Activated T-cell treated with anti-CD3 and anti-CD28 coated beads, Interleukin-2, amount 50 U/mL, for 24 hours (primary cell): ENCODE results near the gene NTMT1.

Experiments
- DNase-seq: peaks from one replicate; pipeline ENCODE4 v3.0.0-alpha.2; 2020
- H3K27ac Mint-ChIP-seq: 2 replicates; pipeline ENCODE4 v1.8.0; 2020; ENCODE audit warnings: mild to moderate bottlenecking, mixed read lengths
- H3K27me3 Mint-ChIP-seq: 2 replicates; pipeline ENCODE4 v1.8.0; 2020; ENCODE audit warnings: mixed read lengths
- H3K36me3 Mint-ChIP-seq: 2 replicates; pipeline ENCODE4 v1.8.0; 2020; ENCODE audit warnings: low read depth, mixed read lengths
- H3K4me1 Mint-ChIP-seq: 2 replicates; pipeline ENCODE4 v1.8.0; 2020; ENCODE audit warnings: low read depth, mixed read lengths
- H3K4me3 Mint-ChIP-seq: 2 replicates; pipeline ENCODE4 v1.8.0; 2020; ENCODE audit warnings: mild to moderate bottlenecking, moderate library complexity, mixed read lengths
- H3K9me3 Mint-ChIP-seq: 2 replicates; pipeline ENCODE4 v1.8.0; 2020; ENCODE audit warnings: mixed read lengths

The NTMT1 gene

GRCh38 chr9:129644902-129645301 lies 18.9 kb downstream of the NTMT1 start:
- no peak overlapping the region for H3K4me3 Mint-ChIP-seq
- no peaks in the 10 kb centered on the region for H3K27me3 Mint-ChIP-seq
- peaks cover 14% of the 10 kb centered on the region for H3K36me3 Mint-ChIP-seq
- no peaks in the 10 kb centered on the region for H3K9me3 Mint-ChIP-seq
- H3K27ac Mint-ChIP-seq: no peak overlapping the region
- H3K4me1 Mint-ChIP-seq: peaks cover 18% of the 10 kb centered on the region
- no peak for DNase-seq

- H3K27me3 Mint-ChIP-seq: no peaks in the 10 kb centered on the region
- no peaks in the 10 kb centered on the region for H3K9me3 Mint-ChIP-seq
- H3K27ac Mint-ChIP-seq: no peak overlapping the region
- H3K4me3 Mint-ChIP-seq: no peak overlapping the region
- peaks cover 1% of the 10 kb centered on the region for H3K36me3 Mint-ChIP-seq
- peaks cover 4% of the 10 kb centered on the region for H3K4me1 Mint-ChIP-seq
- DNase-seq: no peak
Measured at GRCh38 chr9:129646252-129646651, 20.3 kb downstream of the NTMT1 start.

- no peaks in the 10 kb centered on the region for H3K9me3 Mint-ChIP-seq
- H3K4me3 Mint-ChIP-seq: no peak overlapping the region
Measured at GRCh38 chr9:129646654-129647053, 20.7 kb downstream of the NTMT1 start.

GRCh38 chr9:129647635-129648034 lies 21.7 kb downstream of the NTMT1 start:
- Mint-ChIP-seq H3K36me3 (no peaks in the 10 kb centered on the region), H3K9me3 (no peaks in the 10 kb centered on the region), H3K27ac (no peak overlapping the region), H3K4me3 (no peak overlapping the region), H3K27me3 (no peaks in the 10 kb centered on the region), H3K4me1 (no peaks in the 10 kb centered on the region)
- DNase-seq: no peak

More at GRCh38 chr9:129646654-129647053, 20.7 kb downstream of the NTMT1 start:
- H3K36me3 Mint-ChIP-seq: no peaks in the 10 kb centered on the region
- no peak overlapping the region for H3K27ac Mint-ChIP-seq
- H3K4me1 Mint-ChIP-seq: peaks cover 3% of the 10 kb centered on the region
- DNase-seq: no peak
- no peaks in the 10 kb centered on the region for H3K27me3 Mint-ChIP-seq

- Mint-ChIP-seq H3K27ac (no peak overlapping the region), H3K4me3 (no peak overlapping the region), H3K27me3 (no peaks in the 10 kb centered on the region), H3K36me3 (no peaks in the 10 kb centered on the region), H3K9me3 (no peaks in the 10 kb centered on the region), H3K4me1 (no peaks in the 10 kb centered on the region)
- DNase-seq: no peak
Measured at GRCh38 chr9:129648092-129648763, 22.3 kb downstream of the NTMT1 start.

GRCh38 chr9:129648764-129649115 lies 22.8 kb downstream of the NTMT1 start:
- Mint-ChIP-seq H3K9me3 (no peaks in the 10 kb centered on the region), H3K27me3 (no peaks in the 10 kb centered on the region), H3K4me1 (no peaks in the 10 kb centered on the region), H3K36me3 (no peaks in the 10 kb centered on the region), H3K4me3 (no peak overlapping the region), H3K27ac (no peak overlapping the region)
- DNase-seq: no peak

GRCh38 chr9:129649726-129650679 lies 24.0 kb downstream of the NTMT1 start:
- no peaks in the 10 kb centered on the region for H3K36me3 Mint-ChIP-seq
- no peaks in the 10 kb centered on the region for H3K9me3 Mint-ChIP-seq
- no peaks in the 10 kb centered on the region for H3K4me1 Mint-ChIP-seq
- H3K27ac Mint-ChIP-seq: no peak overlapping the region
- H3K27me3 Mint-ChIP-seq: no peaks in the 10 kb centered on the region
- no peak for DNase-seq
- no peak overlapping the region for H3K4me3 Mint-ChIP-seq

GRCh38 chr9:129650680-129651235 lies 24.8 kb downstream of the NTMT1 start:
- no peaks in the 10 kb centered on the region for H3K9me3 Mint-ChIP-seq
- no peaks in the 10 kb centered on the region for H3K27me3 Mint-ChIP-seq

GRCh38 chr9:129653823-129654553 lies 28.0 kb downstream of the NTMT1 start:
- no peak overlapping the region for H3K4me3 Mint-ChIP-seq
- no peaks in the 10 kb centered on the region for H3K27me3 Mint-ChIP-seq
- no peaks in the 10 kb centered on the region for H3K9me3 Mint-ChIP-seq
- no peak for DNase-seq
- no peaks in the 10 kb centered on the region for H3K4me1 Mint-ChIP-seq
- H3K36me3 Mint-ChIP-seq: no peaks in the 10 kb centered on the region
- no peak overlapping the region for H3K27ac Mint-ChIP-seq

More at GRCh38 chr9:129650680-129651235, 24.8 kb downstream of the NTMT1 start:
- H3K4me1 Mint-ChIP-seq: no peaks in the 10 kb centered on the region
- no peak overlapping the region for H3K4me3 Mint-ChIP-seq
- H3K27ac Mint-ChIP-seq: no peak overlapping the region
- DNase-seq: no peak
- no peaks in the 10 kb centered on the region for H3K36me3 Mint-ChIP-seq

- Mint-ChIP-seq H3K27ac (no peak overlapping the region), H3K9me3 (no peaks in the 10 kb centered on the region), H3K4me3 (no peak overlapping the region), H3K27me3 (no peaks in the 10 kb centered on the region), H3K36me3 (no peaks in the 10 kb centered on the region), H3K4me1 (no peaks in the 10 kb centered on the region)
- DNase-seq: no peak
Measured at GRCh38 chr9:129654554-129655040, 28.6 kb downstream of the NTMT1 start.

GRCh38 chr9:129655154-129655553 lies 29.2 kb downstream of the NTMT1 start:
- H3K4me1 Mint-ChIP-seq: no peaks in the 10 kb centered on the region
- no peak overlapping the region for H3K27ac Mint-ChIP-seq
- no peak for DNase-seq
- no peaks in the 10 kb centered on the region for H3K9me3 Mint-ChIP-seq
- no peaks in the 10 kb centered on the region for H3K36me3 Mint-ChIP-seq
- H3K4me3 Mint-ChIP-seq: no peak overlapping the region
- no peaks in the 10 kb centered on the region for H3K27me3 Mint-ChIP-seq

- Mint-ChIP-seq H3K27me3 (no peaks in the 10 kb centered on the region), H3K4me3 (no peak overlapping the region), H3K36me3 (no peaks in the 10 kb centered on the region), H3K4me1 (no peaks in the 10 kb centered on the region), H3K27ac (no peak overlapping the region), H3K9me3 (no peaks in the 10 kb centered on the region)
- DNase-seq: no peak
Measured at GRCh38 chr9:129655696-129656095, 29.7 kb downstream of the NTMT1 start.

GRCh38 chr9:129656795-129657390 lies 30.9 kb downstream of the NTMT1 start:
- Mint-ChIP-seq H3K27ac (no peak overlapping the region), H3K36me3 (no peaks in the 10 kb centered on the region), H3K4me3 (no peak overlapping the region), H3K4me1 (no peaks in the 10 kb centered on the region), H3K9me3 (no peaks in the 10 kb centered on the region), H3K27me3 (no peaks in the 10 kb centered on the region)
- DNase-seq: no peak

- no peak overlapping the region for H3K27ac Mint-ChIP-seq
- no peak for DNase-seq
- peaks cover 7% of the 10 kb centered on the region for H3K4me1 Mint-ChIP-seq
- H3K36me3 Mint-ChIP-seq: no peaks in the 10 kb centered on the region
- H3K4me3 Mint-ChIP-seq: no peak overlapping the region
- no peaks in the 10 kb centered on the region for H3K9me3 Mint-ChIP-seq
- H3K27me3 Mint-ChIP-seq: peaks cover 12% of the 10 kb centered on the region
Measured at GRCh38 chr9:129661029-129661428, 35.1 kb downstream of the NTMT1 start.
